B cell (primary cell): ENCODE data around the gene OR2D3. TPM values are rescaled to one million over a fixed set of nuclear protein-coding genes. Genes with fewer than 3 reads are reported as not detected.
"Not testable (repeated sequence)": the region's sequence is repeated elsewhere in the genome, so short reads cannot be mapped to it uniquely, and the experiment has no call there.

Experiments used
- ATAC-seq: fragments of 200-7000 bp; cut with Tn5 transposase; one replicate; pipeline ENCODE4 v1.10.0; 2021; ENCODE audit warnings: low read depth, mild to moderate bottlenecking, moderate number of reproducible peaks, moderate library complexity
- CTCF ChIA-PET: fragments of 350-600 bp; sonication (Branson Sonifier 250); formaldehyde crosslinking; loops from one replicate; lab custom pipeline; 2021; ENCODE audit warnings: antibody characterized with exemption, inconsistent platforms; lab: Charles Lee
- POLR2A ChIA-PET: fragments of 350-600 bp; sonication (Branson Sonifier 250); formaldehyde crosslinking; loops from one replicate; lab custom pipeline; 2021; ENCODE audit warnings: antibody characterized with exemption; lab: Charles Lee
- DNase-seq: peaks from one replicate; pipeline ENCODE4 v3.0.0; 2013
- H2AFZ ChIP-seq: 2 replicates; pipeline ENCODE4 v1.6.1; 2012; ENCODE audit warnings: mild to moderate bottlenecking, low read depth, low read length; ENCODE audit not compliant: insufficient read depth, poor library complexity, severe bottlenecking
- H3K27ac ChIP-seq, 2 donors: 1 replicate in 1 of 2; 2 replicates in 1 of 2; pipeline ENCODE4 v1.5.1; 2012 to 2013; ENCODE audit warnings: low read length in 2 of 2, mild to moderate bottlenecking in 2 of 2, moderate library complexity in 1 of 2
- H3K27me3 ChIP-seq, 4 experiments: fragments of 200-600 bp in 1 of 4; sonication (generic) in 1 of 4; replicated peaks in 1 of 4; 1 replicate in 2 of 4; 2 replicates in 2 of 4; pipeline versions ENCODE4 v1.6.1 to v1.7.0; 2013 to 2016; ENCODE audit warnings: low read length in 3 of 4, mild to moderate bottlenecking in 2 of 4, mixed read lengths in 1 of 4, moderate library complexity in 1 of 4; ENCODE audit not compliant: insufficient read depth in 4 of 4, control insufficient read depth in 3 of 4; ENCODE audit errors: control extremely low read depth in 1 of 4
- H3K36me3 ChIP-seq, 2 experiments: replicated peaks in 1 of 2; 1 replicate in 1 of 2; 2 replicates in 1 of 2; pipeline versions ENCODE4 v1.6.1 to v1.7.1; 2013; ENCODE audit warnings: low read length in 1 of 2; ENCODE audit not compliant: insufficient read depth in 2 of 2, control insufficient read depth in 1 of 2; ENCODE audit errors: control extremely low read depth in 1 of 2, extremely low read depth in 1 of 2
- H3K4me1 ChIP-seq, 2 donors: fragments of 200-600 bp in 1 of 2; sonication (generic) in 1 of 2; 1 replicate in 1 of 2; 2 replicates in 1 of 2; pipeline versions ENCODE4 v1.5.1 to v1.6.1; 2013 to 2017; ENCODE audit warnings: low read length in 2 of 2; ENCODE audit not compliant: control insufficient read depth in 2 of 2, insufficient read depth in 2 of 2
- H3K4me2 ChIP-seq: replicated peaks from 2 replicates; pipeline ENCODE3; 2012; ENCODE audit warnings: mild to moderate bottlenecking, low read depth, low read length; ENCODE audit not compliant: poor library complexity, severe bottlenecking
- H3K4me3 ChIP-seq, 5 experiments: fragments of 200-600 bp in 1 of 5; sonication (generic) in 1 of 5; 1 replicate in 3 of 5; 2 replicates in 2 of 5; pipeline versions ENCODE4 v1.5.1 to v1.7.0; 2011 to 2016; ENCODE audit warnings: low read length in 4 of 5, mild to moderate bottlenecking in 4 of 5, low read depth in 2 of 5, control low read depth in 1 of 5, moderate library complexity in 1 of 5; ENCODE audit not compliant: insufficient read depth in 1 of 5; ENCODE audit errors: control extremely low read depth in 1 of 5, extremely low read depth in 1 of 5
- H3K79me2 ChIP-seq: fragments of 200-600 bp; sonication (generic); one replicate; pipeline ENCODE4 v1.6.0; 2016; ENCODE audit warnings: low read length; ENCODE audit not compliant: control insufficient read depth, insufficient read depth
- H3K9ac ChIP-seq: fragments of 200-600 bp; sonication (generic); 2 replicates; pipeline ENCODE4 v1.6.1; 2017; ENCODE audit warnings: mild to moderate bottlenecking, low read length, moderate library complexity
- H3K9me3 ChIP-seq, 3 donors: one replicate each; pipeline versions ENCODE4 v1.6.1 to v1.7.1; 2013; ENCODE audit warnings: low read length in 2 of 3; ENCODE audit not compliant: control insufficient read depth in 2 of 3, insufficient read depth in 1 of 3; ENCODE audit errors: control extremely low read depth in 1 of 3
- H4K20me1 ChIP-seq: 2 replicates; pipeline ENCODE4 v1.6.0; 2012; ENCODE audit warnings: mild to moderate bottlenecking, low read length; ENCODE audit not compliant: insufficient read depth, control insufficient read depth, poor library complexity, severe bottlenecking
- H3K27ac Mint-ChIP-seq: one replicate; pipeline ENCODE4 v1.8.0; 2021; ENCODE audit warnings: mixed read lengths
- H3K27me3 Mint-ChIP-seq: one replicate; pipeline ENCODE4 v1.8.0; 2021; ENCODE audit warnings: mixed read lengths
- H3K4me1 Mint-ChIP-seq: one replicate; pipeline ENCODE4 v1.8.0; 2021; ENCODE audit warnings: mixed read lengths
- H3K4me3 Mint-ChIP-seq: one replicate; pipeline ENCODE4 v1.8.0; 2021; ENCODE audit warnings: mixed read lengths
- H3K9me3 Mint-ChIP-seq: one replicate; pipeline ENCODE4 v1.8.0; 2022; ENCODE audit warnings: mixed read lengths; ENCODE audit not compliant: insufficient read depth
- CTCF ChIP-seq: fragments of 200-600 bp; IDR thresholded peaks from one replicate; pipeline ENCODE4 v1.8.0; 2022; ENCODE audit warnings: antibody characterized with exemption, mild to moderate bottlenecking
- EZH2 ChIP-seq: IDR thresholded peaks from 2 replicates; pipeline ENCODE4 v1.6.1; 2012; ENCODE audit warnings: borderline replicate concordance, low read depth, mild to moderate bottlenecking, moderate library complexity, low read length; ENCODE audit not compliant: insufficient read depth, poor library complexity, severe bottlenecking
- WGBS: methylation state at CpG from one replicate; pipeline ENCODE4 v1.1.5; 2013; ENCODE audit warnings: missing lambda C conversion rate; ENCODE audit not compliant: insufficient coverage; 5-methylcytosine and 5-hydroxymethylcytosine counted together
- intact Hi-C: fragments of 100-400 bp; cut with micrococcal nuclease; formaldehyde crosslinking; loops from one replicate; pipeline ENCODE4 v1.10.0; 2022
- polyA plus RNA-seq: library from polyadenylated mRNA; depleted of rRNA; stranded (reverse); fragments of >200 nt; gene quantifications from 2 replicates; pipeline ENCODE4 v1.2.3, GENCODE V29; 2012
- total RNA-seq, 2 donors: library from RNA; stranded (reverse); fragments of 120-200 nt in 1 of 2; gene quantifications; 1 replicate in 1 of 2; 2 replicates in 1 of 2; pipeline versions ENCODE4 v1.2.3 to v1.2.4, GENCODE V29; 2013 to 2022

OR2D3 gene
- total and polyA plus RNA-seq, 2 donors (not counting 1 experiment from before 2014, with no cell fraction given) = not detected

- Mint-ChIP-seq H3K4me3 (no peak overlapping the region), H3K27me3 (peaks cover 13% of the 10 kb centered on the region), H3K27ac (no peak overlapping the region), H3K4me1 (no peaks in the 10 kb centered on the region), H3K9me3 (no peaks in the 10 kb centered on the region)
- Histone ChIP-seq H4K20me1 (no peaks in the 10 kb centered on the region), H3K4me3 (no peak overlapping the region), H3K9ac (no peak overlapping the region), H2AFZ (no peak overlapping the region), H3K36me3 (no peaks in the 10 kb centered on the region), H3K27me3 (no peaks in the 10 kb centered on the region), H3K79me2 (no peaks in the 10 kb centered on the region), H3K27ac (no peak overlapping the region), H3K4me1 (no peaks in the 10 kb centered on the region), H3K4me2 (no peak overlapping the region), H3K9me3 (no peaks in the 10 kb centered on the region)
- ATAC-seq (no peak), DNase-seq (no peak)
- ChIA-PET CTCF (no interaction called here), POLR2A (no interaction called here)
- WGBS = no CpG with 5 or more reads among the region's 2 CpGs
- intact Hi-C loops = no loop called here
- no peak for TF ChIP-seq EZH2
- TF ChIP-seq CTCF = no peak
Observed at GRCh38 chr11:6900327-6900999, 20.3 kb upstream of the OR2D3 start.

GRCh38 chr11:6904804-6905203 lies 16.0 kb upstream of the OR2D3 start:
- 89% methylated on average over 11 of the region's 13 CpGs for WGBS
- H3K27ac ChIP-seq, H3K27me3 ChIP-seq, H3K27ac Mint-ChIP-seq, DNase-seq, H3K79me2 ChIP-seq, H3K4me2 ChIP-seq, H3K4me3 Mint-ChIP-seq, H4K20me1 ChIP-seq, H3K9me3 ChIP-seq, H3K9ac ChIP-seq, H3K4me1 Mint-ChIP-seq, intact Hi-C loops, POLR2A ChIA-PET, H2AFZ ChIP-seq, ATAC-seq, H3K4me1 ChIP-seq, H3K27me3 Mint-ChIP-seq, H3K9me3 Mint-ChIP-seq, H3K36me3 ChIP-seq, CTCF ChIA-PET, H3K4me3 ChIP-seq: not testable (repeated sequence)
